IMR-90 (cell line): ENCODE data around the gene THEMIS2. TPM values are rescaled to one million over a fixed set of nuclear protein-coding genes. Genes with fewer than 3 reads are reported as not detected.
A peak's percentile ranks its signal among the peaks of the same experiment; 100 is the strongest.

Experiments used
- ATAC-seq: fragments of 200-7000 bp; cut with Tn5 transposase; 2 replicates; pipeline ENCODE4 v1.9.1; 2020; ENCODE audit warnings: low read depth, mild to moderate bottlenecking, moderate library complexity
- BruUV-seq: library from RNA; stranded (reverse); fragments of 400-500 nt; replicated peaks from 2 replicates; lab custom pipeline; 2021; lab: Mats Ljungman, UMichigan
- CTCF ChIA-PET: fragments of 300-600 bp; formaldehyde crosslinking; extraction: SDS; loops from one replicate; lab custom pipeline; 2021; ENCODE audit warnings: antibody characterized with exemption; lab: Yijun Ruan, JAX
- POLR2A ChIA-PET: fragments of 300-600 bp; sonication (Branson Sonifier 250); formaldehyde crosslinking; loops from one replicate; lab custom pipeline; 2022; ENCODE audit warnings: antibody characterized with exemption; ENCODE audit not compliant: unreplicated experiment; lab: Charles Lee
- DNase-seq: peaks from one replicate; pipeline ENCODE4 v3.0.0; 2013
- H2AFZ ChIP-seq: replicated peaks from 2 replicates; pipeline ENCODE3; 2013; ENCODE audit warnings: low read length, mild to moderate bottlenecking; ENCODE audit not compliant: poor library complexity
- H2AK5ac ChIP-seq: 2 replicates; pipeline ENCODE4 v1.6.1; 2013; ENCODE audit warnings: low read depth, low read length, inconsistent platforms
- H2AK9ac ChIP-seq: replicated peaks from 2 replicates; pipeline ENCODE3; 2013; ENCODE audit warnings: mild to moderate bottlenecking, low read depth, low read length, moderate library complexity; ENCODE audit not compliant: poor library complexity
- H2BK120ac ChIP-seq: 2 replicates; pipeline ENCODE4 v1.6.1; 2013; ENCODE audit warnings: low read depth, low read length, inconsistent platforms
- H2BK15ac ChIP-seq: 3 replicates; pipeline ENCODE4 v1.6.1; 2013; ENCODE audit warnings: low read depth, low read length, inconsistent platforms
- H2BK20ac ChIP-seq: 2 replicates; pipeline ENCODE4 v1.6.1; 2013; ENCODE audit warnings: low read depth, mild to moderate bottlenecking, inconsistent platforms, low read length, moderate library complexity
- H2BK5ac ChIP-seq: 2 replicates; pipeline ENCODE4 v1.6.1; 2013; ENCODE audit warnings: mild to moderate bottlenecking, low read depth, low read length, inconsistent platforms; ENCODE audit not compliant: poor library complexity, severe bottlenecking
- H3K14ac ChIP-seq: replicated peaks from 2 replicates; pipeline ENCODE4 v1.6.1; 2013; ENCODE audit warnings: low read depth, low read length, inconsistent platforms
- H3K18ac ChIP-seq: 2 replicates; pipeline ENCODE4 v1.6.1; 2013; ENCODE audit warnings: low read depth, low read length, control low read depth
- H3K23ac ChIP-seq: 2 replicates; pipeline ENCODE4 v1.6.1; 2013; ENCODE audit warnings: low read depth, low read length, inconsistent platforms
- H3K27ac ChIP-seq: 2 replicates; pipeline ENCODE4 v1.5.1; 2013; ENCODE audit warnings: mild to moderate bottlenecking, control low read depth, low read length; ENCODE audit not compliant: insufficient read depth
- H3K27me3 ChIP-seq: 2 replicates; pipeline ENCODE4 v1.6.1; 2013; ENCODE audit warnings: low read length; ENCODE audit not compliant: control insufficient read depth, insufficient read depth
- H3K36me3 ChIP-seq: 2 replicates; pipeline ENCODE4 v1.6.1; 2013; ENCODE audit warnings: low read length, mixed read lengths; ENCODE audit not compliant: control insufficient read depth, insufficient read depth
- H3K4ac ChIP-seq: 2 replicates; pipeline ENCODE4 v1.6.1; 2013; ENCODE audit warnings: low read depth, low read length, inconsistent platforms
- H3K4me1 ChIP-seq: 2 replicates; pipeline ENCODE4 v1.6.1; 2013; ENCODE audit warnings: low read length, mixed read lengths; ENCODE audit not compliant: control insufficient read depth, insufficient read depth
- H3K4me2 ChIP-seq: 2 replicates; pipeline ENCODE4 v1.6.1; 2013; ENCODE audit warnings: low read depth, mild to moderate bottlenecking, control low read depth, low read length, moderate library complexity
- H3K4me3 ChIP-seq: 2 replicates; pipeline ENCODE4 v1.5.1; 2013; ENCODE audit warnings: low read depth, mild to moderate bottlenecking, control low read depth, low read length, moderate library complexity; ENCODE audit not compliant: insufficient read depth
- H3K56ac ChIP-seq: 2 replicates; pipeline ENCODE4 v1.6.1; 2013; ENCODE audit warnings: low read length, inconsistent platforms; ENCODE audit not compliant: insufficient read depth; ENCODE audit errors: extremely low read depth
- H3K79me1 ChIP-seq, 2 experiments: 2 replicates each; pipeline ENCODE4 v1.6.1; 2013; ENCODE audit warnings: low read length in 2 of 2, inconsistent platforms in 1 of 2, low read depth in 1 of 2
- H3K9ac ChIP-seq: 2 replicates; pipeline ENCODE4 v1.6.1; 2013; ENCODE audit warnings: low read depth, low read length, control low read depth
- H3K9me1 ChIP-seq: 2 replicates; pipeline ENCODE4 v1.6.1; 2013; ENCODE audit warnings: low read length, inconsistent platforms; ENCODE audit not compliant: insufficient read depth
- H3K9me3 ChIP-seq: 2 replicates; pipeline ENCODE4 v1.6.1; 2013; ENCODE audit warnings: low read length; ENCODE audit not compliant: control insufficient read depth, insufficient read depth
- H4K20me1 ChIP-seq: 2 replicates; pipeline ENCODE4 v1.6.1; 2013; ENCODE audit warnings: low read length, inconsistent platforms; ENCODE audit not compliant: insufficient read depth
- H4K5ac ChIP-seq: 2 replicates; pipeline ENCODE4 v1.6.1; 2013; ENCODE audit warnings: mild to moderate bottlenecking, low read depth, low read length, control low read depth
- H4K8ac ChIP-seq, 2 experiments: 2 replicates each; pipeline ENCODE4 v1.6.1; 2013; ENCODE audit warnings: low read depth in 2 of 2, low read length in 2 of 2, control low read depth in 1 of 2, inconsistent platforms in 1 of 2
- H4K91ac ChIP-seq: 2 replicates; pipeline ENCODE4 v1.6.1; 2013; ENCODE audit warnings: low read depth, low read length, inconsistent platforms; ENCODE audit not compliant: insufficient read depth
- CEBPB ChIP-seq: IDR thresholded peaks from 2 replicates; pipeline ENCODE4 v1.6.1; 2012; ENCODE audit warnings: low read depth, low read length, improper control_type of control experiment
- MXI1 ChIP-seq: IDR thresholded peaks from 2 replicates; pipeline ENCODE4 v1.6.1; 2012; ENCODE audit warnings: low read depth, mild to moderate bottlenecking, low read length, moderate library complexity, borderline replicate concordance
- POLR2A ChIP-seq: IDR thresholded peaks from 2 replicates; pipeline ENCODE4 v1.6.1; 2012; ENCODE audit warnings: mild to moderate bottlenecking, low read depth, low read length
- RAD21 ChIP-seq: IDR thresholded peaks from 2 replicates; pipeline ENCODE4 v1.6.1; 2012; ENCODE audit warnings: low read length, improper control_type of control experiment
- SMC3 ChIP-seq: fragments of 150-350 bp; IDR thresholded peaks from 2 replicates; pipeline ENCODE4 v1.6.1; 2016; ENCODE audit warnings: low read depth, mild to moderate bottlenecking, antibody characterized with exemption, low read length, moderate library complexity
- WGBS, 2 experiments: methylation state at CpG; one replicate each; pipeline versions ENCODE4 v1.1.5 to v1.1.7; 2013; ENCODE audit warnings: missing lambda C conversion rate in 2 of 2; ENCODE audit not compliant: insufficient read length in 1 of 2; ENCODE audit errors: extremely low coverage in 2 of 2; 5-methylcytosine and 5-hydroxymethylcytosine counted together
- dilution Hi-C: fragments of 300-500 bp; cut with HindIII; formaldehyde crosslinking; loops from one replicate; pipeline ENCODE4 v1.14.3; 2018; ENCODE audit warnings: low sequenced_read_pairs; ENCODE audit not compliant: unreplicated experiment
- in situ Hi-C: fragments of 300-500 bp; cut with MboI; formaldehyde crosslinking; loops from 3 replicates; pipeline ENCODE4 v1.14.3; 2019; ENCODE audit warnings: low sequenced_read_pairs, inconsistent platforms, mixed read lengths
- intact Hi-C: fragments of 100-400 bp; cut with micrococcal nuclease; formaldehyde crosslinking; loops from 2 replicates; pipeline ENCODE4 v1.10.0; 2022
- polyA plus RNA-seq, 3 experiments: library from polyadenylated mRNA; depleted of rRNA; stranded (reverse); fragments of >200 nt; gene quantifications; 2 replicates each; pipeline ENCODE4 v1.2.3, GENCODE V29; 2012; ENCODE audit warnings: low replicate concordance in 1 of 3
- total RNA-seq: library from RNA; depleted of rRNA; stranded (reverse); fragments of >200 nt; gene quantifications from 2 replicates; pipeline ENCODE4 v1.2.3, GENCODE V29; 2012
- TF ChIP-seq, protein P1 (sequence below): fragments of 150-350 bp; IDR thresholded peaks from 2 replicates; pipeline ENCODE4 v1.6.1; 2016; ENCODE audit warnings: low read depth, mild to moderate bottlenecking, low read length, moderate library complexity, borderline replicate concordance
- TF ChIP-seq, protein P2 (sequence below): fragments of 150-350 bp; IDR thresholded peaks from 2 replicates; pipeline ENCODE4 v1.6.1; 2017; ENCODE audit warnings: mild to moderate bottlenecking, antibody characterized with exemption, low read length, low read depth

The THEMIS2 gene
- total and polyA plus RNA-seq, 2 of the 4 experiments (the other 2 are of a cell fraction), result 4.5 to 5.0 TPM

DNA sequence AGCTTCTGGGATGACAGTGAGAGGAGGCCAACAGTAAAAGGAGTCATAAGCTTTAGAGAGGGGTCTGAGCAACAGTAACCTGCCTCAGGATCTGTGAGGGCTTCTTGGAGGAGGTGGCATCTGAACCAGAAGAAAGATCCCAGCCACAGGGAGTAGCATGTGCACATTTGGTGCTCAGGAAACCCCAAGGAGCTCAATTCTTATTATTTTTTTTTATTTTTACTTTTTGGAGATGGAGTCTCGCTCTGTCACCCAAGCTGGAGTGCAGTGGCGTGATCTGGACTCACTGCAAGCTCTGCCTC lies 4.7 kb downstream of the THEMIS2 start:
- WGBS, 2 experiments, result no CpG with 5 or more reads among the region's 2 CpGs
- Histone ChIP-seq H4K8ac (no peak overlapping the region), H3K27ac (no peak overlapping the region), H3K23ac (no peak overlapping the region), H3K56ac (no peak overlapping the region), H2AK9ac (peak overlapping the region; percentile 42), H3K4me3 (no peak overlapping the region), H3K9me1 (peaks cover 17% of the 10 kb centered on the region), H2BK120ac (no peak overlapping the region), H3K36me3 (peaks cover 7% of the 10 kb centered on the region), H3K27me3 (no peaks in the 10 kb centered on the region), H2AFZ (no peak overlapping the region), H3K14ac (no peak overlapping the region), H3K9me3 (no peaks in the 10 kb centered on the region), H4K20me1 (peaks cover 3% of the 10 kb centered on the region), H4K5ac (no peak overlapping the region), H4K91ac (no peak overlapping the region; the same call in 1 of the 2 replicates), H3K4me2 (no peak overlapping the region), H2BK5ac (no peak overlapping the region), H3K79me1 (peaks cover 0 to 6% of the 10 kb centered on the region in 2 experiments; a peak in 1 of 4 replicates), H3K4me1 (peaks cover 7% of the 10 kb centered on the region), H2BK20ac (no peak overlapping the region), H2BK15ac (no peak overlapping the region), H3K9ac (no peak overlapping the region), H3K18ac (no peak overlapping the region), H3K4ac (peak overlapping the region; percentile 16; the same call in 1 of the 2 replicates), H2AK5ac (0 out of 2 replicates have a peak overlapping the region, but pooled peaks have one; percentile 96)
- BruUV-seq, result no TSS peak
- dilution Hi-C loops, result no loop called here
- POLR2A ChIA-PET, result no interaction called here
- intact Hi-C loops, result no loop called here
- ATAC-seq (no peak), DNase-seq (no peak)
- CTCF ChIA-PET, result interaction anchor here (0.6 kb wide), 1 partner anchor 14 kb away, joined by 3 read pairs; no protein-coding TSS in a partner anchor
- TF ChIP-seq, protein P1, sequence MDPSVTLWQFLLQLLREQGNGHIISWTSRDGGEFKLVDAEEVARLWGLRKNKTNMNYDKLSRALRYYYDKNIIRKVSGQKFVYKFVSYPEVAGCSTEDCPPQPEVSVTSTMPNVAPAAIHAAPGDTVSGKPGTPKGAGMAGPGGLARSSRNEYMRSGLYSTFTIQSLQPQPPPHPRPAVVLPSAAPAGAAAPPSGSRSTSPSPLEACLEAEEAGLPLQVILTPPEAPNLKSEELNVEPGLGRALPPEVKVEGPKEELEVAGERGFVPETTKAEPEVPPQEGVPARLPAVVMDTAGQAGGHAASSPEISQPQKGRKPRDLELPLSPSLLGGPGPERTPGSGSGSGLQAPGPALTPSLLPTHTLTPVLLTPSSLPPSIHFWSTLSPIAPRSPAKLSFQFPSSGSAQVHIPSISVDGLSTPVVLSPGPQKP, result no peak
- TF ChIP-seq MXI1, result no peak
- TF ChIP-seq CEBPB, result no peak
- TF ChIP-seq POLR2A, result no peak
- TF ChIP-seq, protein P2, sequence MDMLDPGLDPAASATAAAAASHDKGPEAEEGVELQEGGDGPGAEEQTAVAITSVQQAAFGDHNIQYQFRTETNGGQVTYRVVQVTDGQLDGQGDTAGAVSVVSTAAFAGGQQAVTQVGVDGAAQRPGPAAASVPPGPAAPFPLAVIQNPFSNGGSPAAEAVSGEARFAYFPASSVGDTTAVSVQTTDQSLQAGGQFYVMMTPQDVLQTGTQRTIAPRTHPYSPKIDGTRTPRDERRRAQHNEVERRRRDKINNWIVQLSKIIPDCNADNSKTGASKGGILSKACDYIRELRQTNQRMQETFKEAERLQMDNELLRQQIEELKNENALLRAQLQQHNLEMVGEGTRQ, result no peak
- TF ChIP-seq RAD21, result no peak
- TF ChIP-seq SMC3, result no peak
- in situ Hi-C loops, result no loop called here
